AG20443 (cell line): Measurements from ENCODE around the gene SURF6.
A peak's percentile ranks its signal among the peaks of the same experiment; 100 is the strongest.
"Not testable (repeated sequence)": the region's sequence is repeated elsewhere in the genome, so short reads cannot be mapped to it uniquely, and the experiment has no call there.

Experiments used
- DNase-seq: peaks from one replicate; pipeline ENCODE4 v3.0.0; 2012; ENCODE audit warnings: low spot score, mixed read lengths

The SURF6 gene

DNA sequence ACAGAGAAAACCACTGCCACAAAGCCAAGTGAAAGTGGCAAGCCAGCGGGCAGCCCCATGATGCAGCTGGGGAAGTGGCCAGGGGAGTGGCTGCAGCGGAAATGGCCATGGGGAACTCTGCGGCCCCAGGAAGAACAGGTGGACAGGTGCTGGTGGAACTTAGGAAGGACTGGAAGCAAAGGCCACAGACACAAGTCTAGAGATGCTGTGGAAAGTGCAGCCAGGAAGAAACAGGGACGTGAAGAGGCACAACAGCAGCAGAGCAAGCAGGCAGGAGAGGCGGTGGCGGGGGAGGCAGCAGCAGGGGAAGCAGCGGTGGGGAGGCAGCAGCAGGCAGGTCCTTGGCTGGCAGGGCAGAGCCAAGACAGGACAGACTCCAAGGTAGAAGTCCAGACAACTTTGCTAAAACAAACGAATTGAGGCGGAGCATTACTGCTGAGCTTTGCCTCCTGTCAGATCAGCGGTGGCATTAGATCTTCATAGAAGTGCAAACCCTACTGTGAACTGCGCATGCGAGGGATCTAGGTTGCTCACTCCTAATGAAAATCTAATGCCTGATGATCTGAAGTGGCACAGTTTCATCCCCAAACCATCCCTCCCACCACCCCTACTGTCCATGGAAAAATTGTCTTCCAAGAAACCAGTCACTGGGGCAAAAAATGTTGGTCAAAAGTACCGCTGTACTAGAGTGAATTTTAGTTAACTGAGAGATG lies 11.8 kb downstream of the SURF6 start:
- DNase-seq: no peak

DNA sequence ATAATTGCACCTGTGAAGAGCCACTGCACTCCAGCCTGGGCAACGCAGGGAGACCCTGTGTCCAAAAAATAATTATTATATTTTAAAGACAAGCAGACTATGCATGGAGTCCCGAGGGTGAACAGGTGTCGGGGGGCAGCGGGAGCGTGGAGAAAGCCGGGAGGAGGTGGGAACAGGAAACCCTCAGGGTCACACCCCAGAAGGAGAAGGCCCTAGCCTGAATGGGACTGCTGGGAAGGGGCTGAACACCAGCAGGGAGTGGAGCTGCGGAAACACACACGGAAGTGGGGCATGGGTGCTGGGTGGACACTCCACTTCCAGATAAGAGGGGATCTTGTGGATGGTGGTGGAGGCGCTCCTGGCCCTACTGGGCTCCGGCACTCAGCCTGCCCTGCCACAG lies 12.8 kb downstream of the SURF6 start:
- DNase-seq: no peak

- DNase-seq: no peak
Observed at GRCh38 chr9:133322701-133323100, 13.3 kb downstream of the SURF6 start.

DNA sequence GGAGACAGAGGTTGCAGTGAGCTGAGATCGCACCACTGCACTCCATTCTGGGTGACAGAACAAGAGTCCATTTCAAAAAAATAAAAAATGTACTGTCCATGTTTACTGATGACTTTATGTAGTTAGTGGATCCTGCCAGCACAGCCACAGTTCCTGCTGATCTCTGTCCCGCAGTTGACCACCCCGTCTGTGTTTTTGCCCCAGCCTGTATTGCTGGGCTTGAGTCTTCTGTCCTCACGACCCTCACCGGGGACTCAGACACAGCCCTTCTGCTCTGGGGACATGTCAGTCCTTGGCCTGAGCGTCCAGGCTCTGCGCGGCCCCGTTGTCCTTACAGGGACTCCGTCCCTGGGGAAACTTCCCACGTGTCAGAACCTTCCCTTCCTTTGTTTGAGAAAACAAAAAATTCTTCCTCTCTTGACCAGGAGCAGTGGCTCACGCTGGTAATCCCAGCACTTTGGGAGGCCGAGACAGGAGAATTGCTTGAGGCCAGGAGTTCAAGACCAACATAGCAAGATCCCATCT lies 14.5 kb downstream of the SURF6 start:
- DNase-seq: no peak

DNA sequence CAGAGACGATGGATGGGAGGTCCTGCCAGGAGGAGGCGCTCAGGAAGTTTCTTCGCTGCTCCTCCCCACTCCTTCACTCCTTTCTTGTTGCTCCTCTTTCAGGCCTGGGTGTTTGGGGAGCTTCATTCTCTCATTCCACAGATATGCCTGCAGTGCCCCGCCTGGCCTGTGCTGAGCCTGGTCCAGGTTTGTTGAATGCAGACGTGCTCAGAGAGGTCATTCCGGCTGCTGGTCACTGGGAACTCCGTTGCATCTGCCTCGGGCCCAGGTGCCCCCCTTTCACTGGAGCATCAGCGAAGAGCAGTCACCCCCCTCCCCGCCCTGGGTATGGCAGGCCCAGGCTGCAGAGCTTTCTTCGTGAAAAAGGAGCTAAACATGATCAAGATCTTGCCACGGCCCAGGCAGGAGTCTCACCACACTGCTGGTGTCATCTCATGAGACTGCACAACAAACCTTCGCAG lies 15.5 kb downstream of the SURF6 start:
- no peak for DNase-seq

- not testable (repeated sequence) for DNase-seq
Observed at GRCh38 chr9:133317551-133317950, 18.4 kb downstream of the SURF6 start.

DNA sequence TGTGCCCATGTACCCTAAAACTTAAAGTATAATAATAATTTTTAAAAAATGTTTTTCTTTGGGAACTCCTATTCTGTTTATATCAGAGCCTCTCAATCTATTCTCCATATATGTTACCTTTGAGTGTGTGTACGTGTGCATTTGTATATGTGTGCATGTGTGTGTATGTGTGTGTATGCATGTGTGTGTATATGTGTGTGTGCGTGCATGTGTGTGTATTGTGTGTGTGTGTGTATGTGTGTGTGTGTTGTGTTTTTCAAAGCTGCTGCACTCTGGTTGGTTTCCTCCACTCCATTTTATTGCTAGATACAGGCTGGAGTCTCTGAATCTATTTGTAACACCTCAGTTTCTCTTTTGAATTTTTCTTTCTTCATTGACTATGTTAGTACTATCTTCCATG lies 20.0 kb downstream of the SURF6 start:
- DNase-seq: no peak

GRCh38 chr9:133309608-133310007 lies 26.4 kb downstream of the SURF6 start:
- no peak for DNase-seq

DNA sequence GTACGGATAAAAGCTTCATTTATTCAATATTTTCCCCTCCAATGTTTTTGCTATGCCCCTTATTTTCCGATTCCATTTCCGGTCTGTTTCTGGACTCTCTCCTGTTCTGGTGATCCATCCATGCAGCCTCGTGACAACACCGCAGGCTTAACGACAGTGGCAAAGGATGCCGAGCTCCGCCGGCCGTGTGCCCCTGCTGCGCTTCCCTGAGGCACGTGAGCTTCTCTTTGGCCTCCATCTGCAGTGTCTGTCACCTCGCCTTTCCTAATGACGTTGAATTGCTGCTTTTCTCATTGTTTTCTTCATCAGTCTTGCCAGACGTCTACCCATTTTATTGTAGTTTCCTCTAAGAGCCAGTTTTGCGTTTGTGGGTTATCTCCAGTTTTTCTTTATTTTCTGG lies 28.7 kb downstream of the SURF6 start:
- no peak for DNase-seq

- DNase-seq: peak; percentile 45
Observed at GRCh38 chr9:133306242-133307204, 29.5 kb downstream of the SURF6 start.

DNA sequence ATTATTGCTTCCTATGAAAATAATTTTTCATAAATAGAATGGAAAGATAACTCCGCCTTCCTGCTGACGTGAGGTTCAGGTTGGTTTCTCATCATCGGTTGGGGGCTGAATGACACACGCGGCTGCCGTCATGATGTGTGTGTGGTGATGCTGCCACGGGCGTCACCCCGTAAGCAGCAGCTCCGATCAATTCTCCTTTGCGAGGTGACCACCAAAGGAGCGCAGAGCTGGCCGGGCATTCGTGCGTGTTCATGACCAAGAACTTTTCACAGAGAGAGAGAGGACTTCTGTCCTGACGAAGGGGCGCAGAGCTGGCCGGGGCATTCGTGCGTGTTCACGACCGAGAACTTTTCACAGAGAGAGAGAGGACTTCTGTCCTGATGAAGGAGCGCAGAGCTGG lies 30.3 kb downstream of the SURF6 start:
- DNase-seq: no peak

DNA sequence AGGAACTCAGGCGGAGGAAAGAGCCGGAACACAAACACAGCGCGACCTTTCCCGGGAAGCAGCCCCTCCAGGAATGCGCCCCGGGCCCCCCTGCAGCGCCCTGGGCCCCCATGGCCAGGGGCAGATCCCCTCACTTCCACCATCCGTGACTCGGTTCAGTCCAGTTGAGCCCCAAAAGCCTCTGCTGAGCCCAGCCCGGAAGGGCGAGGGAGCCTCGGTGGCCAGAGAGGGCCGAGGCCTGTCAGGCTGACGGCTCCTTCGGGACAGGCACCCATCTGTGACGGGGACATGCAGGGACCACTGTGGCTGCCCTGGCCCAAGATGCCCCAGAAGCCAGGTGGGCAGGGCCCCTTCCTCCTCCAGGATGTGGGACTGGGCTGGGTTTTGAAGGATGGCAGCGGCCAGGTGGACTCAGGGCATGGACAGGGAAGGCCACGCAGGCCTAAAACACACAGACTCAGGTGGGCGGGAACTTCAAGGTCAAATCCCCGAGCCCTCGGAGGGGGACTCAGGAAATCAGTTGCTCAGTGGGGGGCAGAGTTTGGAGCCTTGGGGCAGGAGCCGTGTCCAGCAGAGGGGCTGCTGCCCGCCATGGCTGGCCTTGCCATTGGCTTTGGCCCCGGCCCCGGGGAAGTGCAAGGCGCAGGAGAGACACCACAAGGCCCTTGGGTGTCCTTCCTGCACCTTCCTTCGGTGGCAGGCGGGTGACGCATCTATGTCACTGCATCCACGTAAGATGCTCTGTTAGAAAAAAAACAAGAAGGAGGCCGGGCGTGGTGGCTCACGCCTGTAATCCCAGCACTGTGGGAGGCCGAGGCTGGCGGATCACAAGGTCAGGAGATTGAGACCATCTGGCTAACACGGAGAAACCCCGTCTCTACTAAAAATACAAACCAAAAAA lies 31.3 kb downstream of the SURF6 start:
- DNase-seq: no peak

DNA sequence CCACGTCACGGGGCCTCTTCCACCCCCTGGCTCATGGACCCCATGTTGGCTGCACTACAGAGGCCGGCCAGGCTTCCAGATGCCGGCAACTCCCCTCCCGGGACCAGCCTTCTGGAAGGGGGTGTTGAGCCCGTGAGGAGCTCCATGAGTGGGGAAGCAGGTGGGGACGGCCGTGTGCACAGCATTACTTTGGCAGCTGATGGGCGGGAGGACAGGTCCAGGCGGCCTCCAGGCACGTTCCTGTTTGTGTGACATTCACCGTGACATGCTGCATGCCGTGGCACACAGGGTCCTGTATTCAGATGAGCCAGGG lies 31.9 kb downstream of the SURF6 start:
- DNase-seq: no peak

DNA sequence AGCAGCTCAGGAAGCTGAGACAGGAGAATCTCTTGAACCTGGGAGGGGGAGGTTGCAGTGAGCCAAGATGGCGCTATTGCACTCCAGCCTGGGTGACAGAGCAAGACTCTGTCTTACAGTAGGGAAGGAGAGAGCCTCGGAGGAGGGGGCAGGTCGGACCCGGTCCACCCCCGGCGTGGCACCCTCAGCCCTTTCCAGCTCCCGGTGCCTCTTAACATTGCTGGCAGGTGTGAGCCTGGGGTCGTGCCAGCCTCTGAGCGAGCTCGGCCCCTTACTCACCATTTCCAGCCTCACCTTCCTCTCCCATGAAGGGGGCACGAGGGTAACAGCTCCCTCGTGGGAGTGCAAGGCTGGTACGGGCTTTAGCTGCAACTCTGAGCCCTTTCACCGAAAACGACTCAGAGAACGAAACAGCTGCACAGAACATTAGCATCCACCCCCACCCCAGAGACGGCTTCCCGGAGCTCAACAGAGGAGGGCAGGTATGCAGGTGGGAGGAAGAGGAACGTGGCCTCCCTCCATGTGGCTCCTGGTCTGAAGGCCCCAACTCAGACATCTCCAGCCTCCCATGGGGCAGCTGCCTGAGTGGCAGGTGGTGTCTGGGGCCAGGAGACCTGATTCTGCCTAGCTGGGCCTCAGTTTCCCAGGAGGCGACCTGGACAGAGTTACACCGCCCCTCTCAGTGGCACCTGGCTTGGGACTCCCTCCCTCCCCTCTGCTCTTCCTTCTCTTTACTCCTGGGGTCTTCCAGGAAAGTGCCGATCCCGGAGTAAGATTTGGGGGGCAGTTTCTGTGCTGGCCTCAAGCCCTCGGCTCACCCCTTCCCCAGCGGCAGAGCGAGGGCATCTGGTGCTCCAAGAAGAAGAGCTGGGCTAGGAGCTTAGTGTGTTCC lies 32.5 kb downstream of the SURF6 start:
- no peak for DNase-seq

GRCh38 chr9:133301253-133302230 lies 34.4 kb downstream of the SURF6 start:
- DNase-seq: no peak

GRCh38 chr9:133299996-133300395 lies 36.0 kb downstream of the SURF6 start:
- not testable (repeated sequence) for DNase-seq

GRCh38 chr9:133294257-133294656 lies 41.7 kb downstream of the SURF6 start:
- no peak for DNase-seq

- no peak for DNase-seq
Observed at GRCh38 chr9:133290751-133291302, 45.2 kb downstream of the SURF6 start.

- DNase-seq: no peak
Observed at GRCh38 chr9:133286523-133286922, 49.5 kb downstream of the SURF6 start.
